Glutamatergic neuron (in vitro differentiated cells): ENCODE measurements around the gene MRPL39. TPM values are rescaled to one million over a fixed set of nuclear protein-coding genes. Genes with fewer than 3 reads are reported as not detected.

ENCODE experiments used
- DNase-seq: peaks from one replicate; pipeline ENCODE4 v3.0.0; 2022
- H3K27ac Mint-ChIP-seq: one replicate; pipeline ENCODE4 v1.8.0; 2020; ENCODE audit warnings: mild to moderate bottlenecking, mixed read lengths, inconsistent platforms; ENCODE audit not compliant: unreplicated experiment
- H3K27me3 Mint-ChIP-seq: one replicate; pipeline ENCODE4 v1.8.0; 2020; ENCODE audit warnings: mild to moderate bottlenecking, moderate library complexity, mixed read lengths, inconsistent platforms; ENCODE audit not compliant: unreplicated experiment
- H3K36me3 Mint-ChIP-seq: one replicate; pipeline ENCODE4 v1.8.0; 2020; ENCODE audit warnings: mild to moderate bottlenecking, mixed read lengths, inconsistent platforms; ENCODE audit not compliant: unreplicated experiment
- H3K4me1 Mint-ChIP-seq: one replicate; pipeline ENCODE4 v1.8.0; 2020; ENCODE audit warnings: mild to moderate bottlenecking, low read depth, mixed read lengths, inconsistent platforms; ENCODE audit not compliant: unreplicated experiment
- H3K4me3 Mint-ChIP-seq: one replicate; pipeline ENCODE4 v1.8.0; 2020; ENCODE audit warnings: mild to moderate bottlenecking, mixed read lengths, inconsistent platforms; ENCODE audit not compliant: unreplicated experiment
- H3K9me3 Mint-ChIP-seq: one replicate; pipeline ENCODE4 v1.8.0; 2020; ENCODE audit warnings: mild to moderate bottlenecking, moderate library complexity, mixed read lengths, inconsistent platforms; ENCODE audit not compliant: unreplicated experiment
- CTCF ChIP-seq: fragments of 200-600 bp; sonication (generic); IDR thresholded peaks from one replicate; pipeline ENCODE4 v1.5.0; 2021; ENCODE audit not compliant: partially characterized antibody, unreplicated experiment
- total RNA-seq: library from RNA; stranded (reverse); fragmentation: NEBNext Ultra II Directional; extraction: Animal tissue kit (Norgen Biotek cat#: 25700); gene quantifications from one replicate; pipeline ENCODE4 v1.2.1, GENCODE V29; 2021; ENCODE audit not compliant: unreplicated experiment

Gene MRPL39
- total RNA-seq, 1 donor from 2014 or later = 26.1 TPM

- Mint-ChIP-seq H3K27ac (no peak overlapping the region), H3K36me3 (no peaks in the 10 kb centered on the region), H3K27me3 (no peaks in the 10 kb centered on the region), H3K9me3 (no peaks in the 10 kb centered on the region), H3K4me1 (no peaks in the 10 kb centered on the region), H3K4me3 (no peak overlapping the region)
- TF ChIP-seq CTCF = no peak
- no peak for DNase-seq
Observed at GRCh38 chr21:25582164-25582790, 25.0 kb downstream of the MRPL39 start.

DNA sequence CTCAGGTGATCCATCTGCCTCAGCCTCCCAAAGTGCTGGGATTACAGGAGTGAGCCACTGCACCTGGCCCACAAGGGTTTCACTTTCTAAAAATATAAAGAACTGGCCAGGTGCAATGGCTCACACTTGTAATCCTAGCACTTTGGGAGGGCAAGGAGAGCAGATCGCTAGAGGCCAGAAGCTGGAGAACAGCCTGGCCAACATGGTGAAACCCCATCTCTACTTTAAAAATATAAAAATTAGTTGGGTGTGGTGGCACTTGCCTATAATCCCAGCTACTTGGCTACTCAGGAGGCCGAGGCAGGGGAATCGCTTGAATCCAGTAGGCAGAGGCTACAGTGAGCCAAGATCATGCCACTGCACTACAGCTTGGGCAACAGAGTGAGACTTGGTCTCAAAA is 25.7 kb downstream of the MRPL39 start:
- Mint-ChIP-seq H3K4me1 (no peaks in the 10 kb centered on the region), H3K36me3 (no peaks in the 10 kb centered on the region), H3K27ac (no peak overlapping the region), H3K9me3 (no peaks in the 10 kb centered on the region), H3K27me3 (no peaks in the 10 kb centered on the region), H3K4me3 (no peak overlapping the region)
- TF ChIP-seq CTCF = no peak
- DNase-seq = no peak

- H3K36me3 Mint-ChIP-seq = no peaks in the 10 kb centered on the region
- no peaks in the 10 kb centered on the region for H3K4me1 Mint-ChIP-seq
- DNase-seq = no peak
- no peaks in the 10 kb centered on the region for H3K27me3 Mint-ChIP-seq
- no peak overlapping the region for H3K27ac Mint-ChIP-seq
- no peak overlapping the region for H3K4me3 Mint-ChIP-seq
- no peaks in the 10 kb centered on the region for H3K9me3 Mint-ChIP-seq
- TF ChIP-seq CTCF = no peak
Observed at GRCh38 chr21:25580912-25581260, 26.4 kb downstream of the MRPL39 start.

- TF ChIP-seq CTCF = no peak
- no peaks in the 10 kb centered on the region for H3K4me1 Mint-ChIP-seq
- H3K27me3 Mint-ChIP-seq = no peaks in the 10 kb centered on the region
- H3K9me3 Mint-ChIP-seq = no peaks in the 10 kb centered on the region
- no peak overlapping the region for H3K4me3 Mint-ChIP-seq
- H3K36me3 Mint-ChIP-seq = no peaks in the 10 kb centered on the region
- no peak overlapping the region for H3K27ac Mint-ChIP-seq
- no peak for DNase-seq
Observed at GRCh38 chr21:25579226-25580013, 27.9 kb downstream of the MRPL39 start.
